Activated T-helper 1 cell treated with Interleukin-2 at 50 U/mL for 16 hours (primary cell): ENCODE measurements around the gene PRR32.
"Not testable (repeated sequence)": the region's sequence is repeated elsewhere in the genome, so short reads cannot be mapped to it uniquely, and the experiment has no call there.

ENCODE experiments used
- DNase-seq: peaks from one replicate; pipeline ENCODE4 v3.0.0-alpha.2; 2020; ENCODE audit warnings: low read depth

Gene PRR32, protein sequence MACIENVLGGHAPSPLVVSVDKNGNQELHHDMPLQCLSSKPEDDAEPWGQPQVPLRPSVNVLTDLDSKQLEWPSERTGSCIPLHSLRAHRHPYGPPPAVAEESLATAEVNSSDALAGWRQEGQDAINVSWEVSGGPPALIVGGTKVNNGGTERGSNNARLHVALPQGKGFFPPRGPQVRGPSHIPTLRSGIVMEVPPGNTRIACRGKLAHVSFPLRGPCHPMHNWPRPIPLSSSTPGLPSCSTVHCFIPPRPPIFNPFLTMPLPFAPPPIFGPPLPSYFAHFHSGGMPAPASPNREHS

GRCh38 chrX:126819429-126819828, at the start of gene PRR32:
PRR32 (plus strand) TSS chrX:126819729; CDS start chrX:126819844, 115 bp downstream.
- DNase-seq = no peak

DNA sequence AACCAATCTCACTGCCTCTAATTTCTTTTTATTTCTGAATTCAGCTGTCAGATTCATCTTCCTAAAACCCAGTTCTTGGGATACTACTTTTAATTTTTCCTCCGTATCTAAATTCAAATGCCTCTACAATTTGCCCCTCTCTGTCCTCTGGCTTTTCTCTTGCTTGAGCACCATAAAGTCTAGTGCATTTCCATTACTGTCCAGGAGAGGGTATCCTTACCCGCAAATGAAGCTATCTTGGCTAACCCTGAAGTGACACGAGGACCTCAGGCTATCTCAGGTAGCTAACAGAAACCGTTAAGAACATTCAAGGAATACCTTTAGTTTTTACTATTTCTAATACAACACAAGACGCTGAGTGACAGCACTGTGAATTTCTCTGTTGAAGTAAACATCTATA, 49.4 kb upstream of the PRR32 start:
- no peak for DNase-seq

GRCh38 chrX:126785539-126785938, 34.0 kb upstream of the PRR32 start:
- no peak for DNase-seq

DNA sequence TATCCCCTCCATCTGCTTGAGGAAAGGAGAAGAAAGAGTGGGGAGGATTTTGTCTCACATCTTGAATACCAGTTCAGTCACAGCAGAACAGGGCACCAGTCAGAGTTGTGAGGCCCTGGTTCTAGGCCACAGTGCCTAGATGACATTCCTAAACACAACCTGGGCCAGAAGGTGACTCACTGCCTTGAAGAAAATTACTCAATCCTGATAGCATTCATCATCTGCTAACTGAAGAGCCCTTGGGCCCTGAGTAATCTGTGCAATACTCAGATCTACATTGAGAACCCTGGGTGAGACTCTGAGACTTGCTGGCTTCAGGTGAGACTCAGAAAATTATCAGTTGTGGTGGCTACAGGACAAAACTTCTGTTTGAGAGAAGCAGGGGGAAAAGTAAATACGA, 20.5 kb upstream of the PRR32 start:
- no peak for DNase-seq

DNA sequence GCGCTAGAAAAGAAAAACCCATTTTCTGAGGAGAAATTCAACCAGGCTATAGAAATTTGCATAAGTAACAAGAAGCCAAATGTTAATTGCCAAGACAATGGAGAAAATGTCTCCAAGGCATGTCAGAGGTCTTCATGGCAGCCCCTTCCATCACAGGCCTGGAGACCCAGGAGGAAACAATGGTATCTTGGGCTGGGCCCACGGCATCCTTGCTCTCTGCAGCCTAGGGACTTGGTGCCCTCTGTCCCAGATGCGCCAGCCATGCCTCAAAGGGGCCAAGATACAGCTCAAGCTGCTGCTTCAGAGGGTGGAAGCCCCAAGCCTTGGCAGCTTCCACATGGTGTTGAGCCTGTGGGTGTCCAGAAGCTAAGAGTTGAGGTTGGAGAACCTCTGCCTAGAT, 12.7 kb upstream of the PRR32 start:
- DNase-seq = not testable (repeated sequence)

- no peak for DNase-seq
Observed at GRCh38 chrX:126815806-126816205, 3.7 kb upstream of the PRR32 start.

DNA sequence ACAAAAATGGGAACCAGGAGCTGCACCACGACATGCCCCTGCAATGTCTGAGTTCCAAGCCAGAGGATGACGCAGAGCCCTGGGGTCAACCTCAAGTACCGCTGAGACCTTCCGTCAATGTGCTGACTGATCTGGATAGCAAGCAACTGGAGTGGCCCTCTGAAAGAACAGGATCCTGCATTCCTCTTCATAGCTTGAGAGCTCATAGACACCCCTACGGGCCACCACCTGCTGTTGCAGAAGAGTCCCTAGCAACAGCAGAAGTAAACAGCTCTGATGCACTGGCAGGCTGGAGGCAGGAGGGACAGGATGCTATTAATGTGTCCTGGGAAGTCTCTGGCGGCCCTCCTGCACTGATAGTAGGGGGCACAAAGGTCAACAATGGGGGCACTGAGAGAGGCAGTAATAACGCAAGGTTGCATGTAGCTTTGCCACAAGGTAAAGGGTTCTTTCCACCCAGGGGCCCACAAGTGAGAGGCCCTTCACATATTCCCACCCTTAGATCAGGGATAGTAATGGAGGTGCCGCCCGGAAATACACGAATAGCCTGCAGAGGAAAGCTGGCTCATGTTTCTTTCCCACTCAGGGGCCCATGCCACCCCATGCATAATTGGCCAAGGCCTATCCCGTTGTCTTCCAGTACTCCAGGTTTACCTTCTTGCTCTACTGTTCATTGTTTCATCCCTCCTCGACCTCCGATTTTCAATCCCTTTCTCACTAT, 1.3 kb downstream of the PRR32 start:
- no peak for DNase-seq

GRCh38 chrX:126824338-126825007, 4.9 kb downstream of the PRR32 start:
- DNase-seq = no peak

DNA sequence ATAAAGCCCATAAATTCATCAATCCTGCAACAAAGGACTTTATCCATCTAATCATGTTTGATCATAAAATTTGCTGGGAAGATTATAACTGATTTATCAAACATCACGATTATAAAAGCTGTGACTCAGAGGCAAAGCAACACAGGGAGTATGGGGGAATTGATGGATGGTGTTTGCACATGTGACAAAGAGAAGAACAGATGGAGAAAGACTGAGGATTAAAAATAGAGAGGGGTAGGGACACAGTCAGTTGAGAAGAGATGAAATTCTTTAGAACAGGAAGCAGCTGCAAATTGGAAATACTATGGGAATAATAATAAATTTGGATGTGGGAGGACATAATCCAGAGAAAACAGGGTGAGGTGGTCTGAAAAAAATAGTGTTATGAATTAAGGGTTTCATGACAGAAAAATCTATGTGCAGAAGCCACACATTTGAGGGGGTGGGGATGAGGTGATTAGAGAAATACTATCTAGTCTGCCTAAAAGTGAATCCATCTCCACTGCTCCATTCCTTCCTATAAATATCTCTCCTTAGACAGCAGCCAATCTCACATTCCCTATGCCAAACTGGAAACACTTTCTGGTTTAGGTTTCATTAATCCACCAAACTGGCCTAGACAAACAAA, 6.2 kb downstream of the PRR32 start:
- DNase-seq = no peak

DNA sequence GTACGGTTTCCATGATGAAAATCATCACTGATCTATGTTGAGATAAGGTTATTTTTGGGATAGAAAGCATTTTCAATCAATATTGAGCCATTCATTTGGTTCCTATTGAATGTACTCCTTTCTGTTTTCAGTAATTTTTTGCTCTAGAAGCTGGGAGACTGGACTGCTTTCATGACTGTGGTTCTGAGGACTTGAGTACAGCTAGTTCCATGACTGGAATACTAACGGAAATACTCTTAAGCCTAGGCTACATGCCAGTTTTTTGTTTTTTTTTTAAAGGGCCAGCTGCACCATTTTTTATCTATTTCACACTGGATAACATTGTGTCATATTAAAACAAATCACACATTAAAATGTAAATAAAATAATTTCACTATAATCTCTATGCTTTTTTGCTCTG, 16.7 kb downstream of the PRR32 start:
- no peak for DNase-seq

DNA sequence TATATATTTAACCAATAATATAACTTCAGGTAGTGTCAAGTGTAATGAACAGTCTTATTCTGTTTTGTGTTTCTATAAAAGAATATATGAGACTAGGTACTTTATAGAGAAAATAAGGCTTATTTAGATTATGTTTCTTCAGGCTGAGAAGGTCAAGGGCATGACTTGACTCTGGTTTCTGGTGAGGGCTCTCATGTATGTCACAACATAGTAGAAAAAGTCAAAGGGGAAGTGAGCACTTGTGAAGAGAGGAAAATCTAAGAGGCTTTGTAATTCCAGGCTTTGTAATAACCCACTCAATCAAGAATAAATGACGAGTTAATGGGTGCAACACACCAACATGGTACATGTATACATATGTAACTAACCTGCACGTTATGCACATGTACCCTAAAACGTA, 27.6 kb downstream of the PRR32 start:
- no peak for DNase-seq

- no peak for DNase-seq
Observed at GRCh38 chrX:126855839-126856524, 36.5 kb downstream of the PRR32 start.
